Astrocyte of the cerebellum (primary cell): ENCODE results near the gene LIX1.

ENCODE experiments used
- DNase-seq: peaks from one replicate; pipeline ENCODE4 v3.0.0-alpha.2; 2011; ENCODE audit warnings: low read depth
- H3K4me3 ChIP-seq: 2 replicates; pipeline ENCODE4 v1.5.1; 2011; ENCODE audit warnings: mild to moderate bottlenecking, low read depth, low read length, moderate library complexity
- in situ Hi-C: cut with HindIII; loops from 2 replicates; pipeline ENCODE4 v1.10.0; 2017; ENCODE audit warnings: low sequenced_read_pairs
- TF ChIP-seq, protein P1 (sequence below): IDR thresholded peaks from 2 replicates; pipeline ENCODE4 v1.5.1; 2012; ENCODE audit warnings: low read length, low read depth, moderate library complexity, mild to moderate bottlenecking; ENCODE audit errors: missing control alignments

The LIX1 gene

DNA sequence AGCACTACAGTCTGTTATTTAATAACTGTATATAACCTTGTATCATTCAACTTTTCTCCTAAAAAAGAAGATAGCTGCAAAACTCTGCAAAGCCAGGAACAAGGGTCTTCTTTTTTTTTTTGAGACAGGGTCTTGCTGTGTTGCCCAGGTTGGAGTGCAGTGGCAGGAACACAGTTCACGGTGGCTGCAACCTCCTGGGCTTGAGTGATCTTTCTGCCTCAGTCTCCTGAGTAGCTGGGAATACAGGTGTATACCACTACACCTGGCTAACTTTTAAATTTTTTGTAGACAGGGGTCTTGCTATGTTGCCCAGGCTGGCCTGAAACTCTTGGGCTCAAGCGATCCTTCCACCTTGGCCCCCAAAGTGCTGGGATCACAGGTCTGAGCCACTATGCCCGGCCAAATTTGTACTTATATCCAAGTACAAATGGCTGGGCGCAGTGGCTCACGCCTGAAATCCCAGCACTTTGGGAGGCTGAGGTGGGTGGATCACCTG, 21.4 kb upstream of the LIX1 start:
- H3K4me3 ChIP-seq, result no peak overlapping the region
- DNase-seq, result no peak
- TF ChIP-seq, protein P1, sequence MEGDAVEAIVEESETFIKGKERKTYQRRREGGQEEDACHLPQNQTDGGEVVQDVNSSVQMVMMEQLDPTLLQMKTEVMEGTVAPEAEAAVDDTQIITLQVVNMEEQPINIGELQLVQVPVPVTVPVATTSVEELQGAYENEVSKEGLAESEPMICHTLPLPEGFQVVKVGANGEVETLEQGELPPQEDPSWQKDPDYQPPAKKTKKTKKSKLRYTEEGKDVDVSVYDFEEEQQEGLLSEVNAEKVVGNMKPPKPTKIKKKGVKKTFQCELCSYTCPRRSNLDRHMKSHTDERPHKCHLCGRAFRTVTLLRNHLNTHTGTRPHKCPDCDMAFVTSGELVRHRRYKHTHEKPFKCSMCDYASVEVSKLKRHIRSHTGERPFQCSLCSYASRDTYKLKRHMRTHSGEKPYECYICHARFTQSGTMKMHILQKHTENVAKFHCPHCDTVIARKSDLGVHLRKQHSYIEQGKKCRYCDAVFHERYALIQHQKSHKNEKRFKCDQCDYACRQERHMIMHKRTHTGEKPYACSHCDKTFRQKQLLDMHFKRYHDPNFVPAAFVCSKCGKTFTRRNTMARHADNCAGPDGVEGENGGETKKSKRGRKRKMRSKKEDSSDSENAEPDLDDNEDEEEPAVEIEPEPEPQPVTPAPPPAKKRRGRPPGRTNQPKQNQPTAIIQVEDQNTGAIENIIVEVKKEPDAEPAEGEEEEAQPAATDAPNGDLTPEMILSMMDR, result no peak
- in situ Hi-C loops, result loop anchor here (25.0 kb wide), 1 partner anchor 277 kb away; the partner anchor contains the start of gene ERAP2

DNA sequence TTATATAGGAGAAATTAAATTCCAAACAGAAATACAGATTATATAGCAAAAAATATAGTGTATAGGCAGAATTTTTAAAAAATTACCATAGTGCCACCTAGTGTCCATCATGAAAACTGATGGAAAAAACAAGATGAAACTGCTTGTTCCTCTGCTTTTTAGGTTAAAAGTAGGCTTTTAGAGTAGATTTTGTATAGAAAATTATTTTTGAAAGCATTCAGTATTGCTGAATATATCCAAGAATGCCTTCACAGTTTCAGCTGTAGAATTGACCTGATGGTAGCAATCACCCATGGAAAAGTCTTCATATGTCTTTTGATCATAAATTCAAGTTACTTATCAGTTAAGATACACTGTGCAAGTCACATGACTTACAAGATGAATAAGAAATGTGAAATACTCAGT, 21.0 kb upstream of the LIX1 start:
- in situ Hi-C loops, result loop anchor here (25.0 kb wide), 1 partner anchor 276 kb away; the partner anchor contains the start of gene ERAP2
- peak; percentile 9 for DNase-seq
- TF ChIP-seq, protein P1, result peak; percentile 27
- H3K4me3 ChIP-seq, result no peak overlapping the region

DNA sequence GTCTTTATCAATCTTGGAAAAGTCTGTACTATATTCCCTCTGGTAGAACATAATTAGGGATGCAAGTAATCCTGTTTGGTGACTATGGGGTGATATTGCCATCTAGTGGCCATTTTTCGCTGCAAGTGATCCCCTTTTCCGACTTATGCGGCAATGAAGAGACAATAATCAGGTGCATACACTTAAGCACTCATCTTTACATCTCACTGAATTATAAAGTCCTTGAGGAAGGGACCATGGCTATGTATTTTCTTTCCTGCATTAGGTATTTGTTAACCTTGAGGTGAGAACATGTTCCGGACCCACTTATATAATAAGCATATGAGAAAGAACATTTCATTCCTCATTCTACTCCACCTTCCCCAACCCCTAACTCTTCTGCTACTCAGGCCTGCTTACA, 19.6 kb upstream of the LIX1 start:
- H3K4me3 ChIP-seq, result no peak overlapping the region
- in situ Hi-C loops, result loop anchor here (25.0 kb wide), 1 partner anchor 275 kb away; the partner anchor contains the start of gene ERAP2
- TF ChIP-seq, protein P1, result peak; percentile 87
- DNase-seq, result peak; percentile 81

DNA sequence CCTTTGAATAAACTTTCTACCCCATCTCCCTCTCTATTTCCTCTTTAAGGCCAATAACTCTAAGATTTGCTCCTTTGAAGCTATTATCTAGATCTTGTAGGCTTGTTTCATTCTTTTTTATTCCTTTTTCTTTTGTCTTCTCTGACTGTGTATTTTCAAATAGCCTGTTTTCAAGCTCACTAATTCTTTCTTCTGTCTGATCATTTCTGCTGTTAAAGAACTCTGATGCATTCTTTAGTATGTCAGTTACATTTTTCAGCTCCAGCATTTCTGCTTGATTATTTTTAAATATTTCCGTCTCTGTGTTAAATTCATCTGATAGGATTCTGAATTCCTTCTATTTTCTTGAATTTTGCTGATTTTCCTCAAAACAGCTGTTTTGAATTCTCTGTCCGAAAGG, 15.3 kb upstream of the LIX1 start:
- TF ChIP-seq, protein P1, result no peak
- no peak for DNase-seq
- in situ Hi-C loops, result loop anchor here (10.0 to 25.0 kb wide), 2 partner anchors 143 to 270 kb away; partner anchors contain the start of gene ERAP2
- no peak overlapping the region for H3K4me3 ChIP-seq

DNA sequence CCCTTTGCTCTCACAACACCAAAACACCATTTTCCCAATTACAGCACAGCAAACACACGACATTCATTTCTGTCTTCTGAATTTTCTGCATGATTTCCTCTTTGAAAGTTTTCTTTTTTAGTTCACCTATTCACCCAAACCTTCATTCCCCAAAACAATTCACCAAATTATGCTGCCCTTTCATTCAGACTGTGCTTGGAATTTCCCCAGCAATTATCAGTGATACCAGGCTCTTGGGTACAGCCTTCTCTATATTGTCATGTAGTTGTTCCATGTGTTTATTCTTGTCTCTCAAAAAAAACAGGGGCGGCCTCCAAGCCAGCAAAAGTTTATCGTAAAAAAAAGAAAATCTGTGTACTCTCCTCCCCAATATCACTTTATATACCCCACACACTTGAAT, 9.0 kb upstream of the LIX1 start:
- in situ Hi-C loops, result loop anchor here (5.0 to 25.0 kb wide), 3 partner anchors 137 to 374 kb away; partner anchors contain the start of gene ERAP2
- TF ChIP-seq, protein P1, result no peak
- no peak overlapping the region for H3K4me3 ChIP-seq
- no peak for DNase-seq

DNA sequence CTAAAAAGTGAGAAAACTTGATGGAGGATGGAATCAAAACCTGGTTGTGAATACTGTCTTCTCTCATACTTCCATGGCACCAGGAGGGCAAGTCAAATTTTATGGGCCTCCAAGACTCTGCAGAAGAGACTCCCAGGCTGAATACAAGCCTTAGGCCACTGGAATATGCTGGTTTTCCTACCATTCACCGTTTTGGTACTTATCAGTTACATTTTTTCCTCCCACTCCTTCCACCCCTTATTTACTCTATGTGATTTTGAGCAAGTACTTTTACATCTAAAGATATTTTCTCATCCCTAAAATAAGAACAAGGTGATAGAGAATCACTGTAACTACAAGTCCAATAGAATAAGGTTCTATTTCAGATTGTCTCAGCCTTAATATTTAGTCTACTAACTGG, 8.0 kb upstream of the LIX1 start:
- in situ Hi-C loops, result loop anchor here (5.0 to 25.0 kb wide), 3 partner anchors 136 to 373 kb away; partner anchors contain the start of gene ERAP2
- no peak for DNase-seq
- no peak overlapping the region for H3K4me3 ChIP-seq
- TF ChIP-seq, protein P1, result no peak
